GM19467 (cell line): ENCODE results near the gene EYS.

ENCODE experiments used
- ATAC-seq: cut with Tn5 transposase; IDR thresholded peaks from one replicate; pipeline ENCODE4 v1.9.1; 2021; ENCODE audit warnings: mild to moderate bottlenecking, moderate library complexity; ENCODE audit not compliant: unreplicated experiment

The EYS gene

DNA sequence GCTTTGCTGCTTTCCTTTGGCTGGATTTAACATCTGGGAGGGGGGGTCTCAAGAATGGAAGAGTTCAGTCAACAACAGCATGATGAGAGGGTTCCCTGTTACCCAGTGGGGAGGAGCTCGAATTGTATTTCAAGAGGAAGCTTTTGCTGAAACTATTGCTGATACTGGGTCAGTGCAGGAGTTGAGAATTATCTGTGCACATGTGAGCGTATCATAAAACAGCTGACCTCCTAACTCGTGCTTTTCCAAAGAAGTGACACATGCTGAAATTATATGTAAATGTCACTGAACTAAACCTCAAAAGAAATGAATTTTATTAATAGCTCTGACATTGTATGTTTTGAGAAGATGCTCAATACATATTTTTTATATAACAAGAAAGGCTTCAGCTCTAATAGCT, 1975.1 kb downstream of the EYS start:
- ATAC-seq: no peak

DNA sequence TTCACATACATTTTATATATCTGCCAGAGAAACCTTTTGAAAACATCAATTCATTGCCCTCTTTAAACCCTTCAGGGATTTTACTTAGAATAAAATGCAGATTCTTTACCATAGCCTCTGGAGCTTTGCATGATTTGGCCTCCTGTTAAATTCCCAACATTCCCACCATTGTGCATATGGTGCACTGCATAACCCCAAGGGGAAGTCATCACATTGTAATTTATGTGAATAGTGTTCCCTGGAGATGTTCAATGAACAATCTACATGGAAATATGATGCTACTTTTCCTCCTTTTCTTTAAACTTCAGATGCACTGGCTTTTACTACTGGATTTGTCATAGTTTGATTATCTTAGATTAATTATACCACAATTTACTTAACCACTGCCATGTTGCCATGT, 1976.7 kb downstream of the EYS start:
- ATAC-seq: no peak

- ATAC-seq: no peak
These were observed 1982.3 kb downstream of the EYS start for GRCh38 chr6:63724721-63725120.

DNA sequence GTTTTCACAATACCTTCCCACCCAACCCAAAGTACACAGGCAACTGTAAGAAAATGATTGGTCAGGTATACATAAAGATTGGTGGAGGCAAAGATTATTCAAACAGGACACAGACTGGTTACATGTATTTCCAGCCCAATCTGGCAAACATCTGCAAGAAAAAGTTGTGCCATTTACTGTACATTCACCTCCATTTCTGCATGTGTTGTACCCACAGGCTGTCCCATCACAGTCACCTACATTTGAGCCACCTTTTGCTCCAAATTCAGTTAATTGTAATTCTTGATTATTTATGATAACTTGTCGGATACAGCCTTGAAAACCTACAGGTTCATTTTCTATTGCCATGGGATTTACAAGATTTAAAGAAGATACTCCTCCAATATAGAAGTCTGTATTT, 1985.8 kb downstream of the EYS start:
- no peak for ATAC-seq

GRCh38 chr6:63716169-63716568, 1990.9 kb downstream of the EYS start:
- no peak for ATAC-seq

DNA sequence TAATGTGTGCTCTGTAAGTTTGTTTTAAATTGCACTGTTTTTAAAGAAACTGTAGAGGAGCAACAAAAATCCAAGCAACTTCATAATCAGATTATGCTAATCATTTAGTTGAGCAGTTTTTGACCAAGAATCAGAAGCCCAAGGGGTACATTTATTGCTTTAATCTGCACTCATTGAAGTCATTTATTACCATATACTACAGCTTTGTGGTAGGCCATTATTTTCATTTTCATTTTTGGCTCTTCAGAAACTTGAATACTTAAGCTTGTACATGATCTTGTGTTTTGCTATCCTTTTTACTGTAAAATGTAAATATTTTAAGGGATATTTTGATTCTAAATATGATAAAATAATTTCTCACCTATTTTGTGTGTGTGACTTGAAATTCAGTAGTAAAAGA, 1992.9 kb downstream of the EYS start:
- ATAC-seq: no peak

DNA sequence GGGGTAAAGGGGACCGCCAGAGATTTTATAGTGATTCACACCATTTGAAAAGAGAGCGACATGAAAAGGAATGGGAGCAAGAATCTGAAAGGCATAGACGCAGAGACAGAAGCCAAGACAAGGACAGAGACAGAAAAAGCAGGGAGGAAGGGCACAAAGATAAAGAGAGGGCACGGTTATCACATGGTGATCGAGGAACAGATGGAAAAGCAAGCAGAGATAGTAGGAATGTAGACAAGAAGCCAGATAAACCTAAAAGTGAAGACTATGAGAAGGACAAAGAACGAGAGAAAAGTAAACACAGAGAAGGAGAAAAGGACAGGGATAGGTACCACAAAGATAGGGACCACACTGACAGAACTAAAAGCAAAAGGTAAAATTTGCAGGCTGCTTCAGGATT, 1993.7 kb downstream of the EYS start:
- ATAC-seq: no peak

- ATAC-seq: no peak
These were observed 1997.9 kb downstream of the EYS start for GRCh38 chr6:63709148-63709547.

DNA sequence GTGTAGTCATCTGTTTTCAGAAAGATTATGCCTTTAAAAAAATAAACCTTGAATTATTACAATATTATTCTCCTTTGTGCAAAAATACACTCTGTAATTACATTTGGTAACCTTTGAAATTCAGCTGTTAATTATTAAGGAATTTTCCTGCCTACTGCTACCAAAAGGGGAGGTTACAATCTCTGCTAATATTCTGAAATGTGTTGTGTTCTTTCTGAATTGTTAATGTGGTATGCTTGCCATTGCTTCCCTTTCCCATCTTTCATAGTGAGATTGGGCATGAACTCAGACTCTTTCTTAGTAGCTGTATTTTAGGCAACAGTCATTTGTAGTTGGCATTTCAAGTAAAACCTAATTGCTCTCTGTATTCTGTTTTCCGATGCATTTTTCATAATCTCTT, 1998.4 kb downstream of the EYS start:
- ATAC-seq: no peak

DNA sequence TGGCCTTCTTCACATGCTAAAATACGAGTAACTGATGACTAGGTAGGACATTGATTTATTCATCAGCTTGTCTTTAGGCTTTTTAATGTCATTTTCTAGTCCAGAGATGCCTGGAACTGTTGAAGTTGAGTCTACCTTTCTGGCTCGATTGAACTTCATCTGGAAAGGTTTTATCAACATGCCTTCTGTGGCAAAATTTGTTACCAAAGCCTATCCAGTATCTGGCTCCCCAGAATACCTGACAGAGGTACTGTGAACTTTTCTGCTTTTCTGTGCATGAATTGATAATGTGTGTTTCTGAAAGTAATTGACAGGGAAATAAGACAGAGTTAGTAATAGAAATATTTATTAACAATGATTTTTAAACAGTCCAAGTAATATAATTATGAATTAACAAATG, 2000.4 kb downstream of the EYS start:
- ATAC-seq: no peak

DNA sequence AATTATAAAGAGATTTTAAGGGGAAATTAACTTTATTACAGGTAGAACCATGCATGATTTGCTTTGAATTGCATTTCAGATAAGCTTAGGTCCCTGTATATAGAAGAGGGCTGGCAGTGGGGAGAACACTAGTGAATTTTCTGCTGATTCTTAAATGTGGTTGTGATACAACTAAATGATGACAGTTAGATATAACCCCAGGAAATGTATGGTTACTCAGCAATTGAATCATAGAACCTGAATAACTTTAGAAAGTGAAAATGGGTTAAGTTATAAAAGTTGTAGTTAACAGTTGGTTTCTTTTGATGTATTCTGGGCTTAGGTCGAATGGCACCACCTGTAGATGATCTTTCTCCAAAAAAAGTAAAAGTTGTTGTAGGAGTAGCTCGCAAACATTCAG, 2001.3 kb downstream of the EYS start:
- ATAC-seq: no peak

GRCh38 chr6:63690221-63690620, 2016.8 kb downstream of the EYS start:
- no peak for ATAC-seq

DNA sequence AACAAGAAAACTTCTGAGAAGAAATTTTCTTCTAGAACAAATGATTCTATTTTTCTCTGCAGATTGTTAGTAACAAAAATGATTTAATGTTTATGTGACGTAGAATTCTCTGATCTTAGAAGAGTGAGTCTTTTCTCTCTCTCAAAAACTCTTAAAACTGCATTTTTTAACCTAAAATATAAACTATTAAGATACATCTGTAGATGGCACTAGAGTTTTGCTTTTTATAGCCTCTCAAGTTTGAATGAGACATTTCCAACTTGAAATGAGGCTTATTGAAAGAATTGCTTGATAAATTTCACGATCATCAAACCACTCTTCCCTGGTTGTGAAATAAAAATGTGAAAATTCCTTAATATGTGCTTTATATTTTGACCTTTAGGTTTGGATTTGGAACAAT, 2017.6 kb downstream of the EYS start:
- ATAC-seq: no peak

DNA sequence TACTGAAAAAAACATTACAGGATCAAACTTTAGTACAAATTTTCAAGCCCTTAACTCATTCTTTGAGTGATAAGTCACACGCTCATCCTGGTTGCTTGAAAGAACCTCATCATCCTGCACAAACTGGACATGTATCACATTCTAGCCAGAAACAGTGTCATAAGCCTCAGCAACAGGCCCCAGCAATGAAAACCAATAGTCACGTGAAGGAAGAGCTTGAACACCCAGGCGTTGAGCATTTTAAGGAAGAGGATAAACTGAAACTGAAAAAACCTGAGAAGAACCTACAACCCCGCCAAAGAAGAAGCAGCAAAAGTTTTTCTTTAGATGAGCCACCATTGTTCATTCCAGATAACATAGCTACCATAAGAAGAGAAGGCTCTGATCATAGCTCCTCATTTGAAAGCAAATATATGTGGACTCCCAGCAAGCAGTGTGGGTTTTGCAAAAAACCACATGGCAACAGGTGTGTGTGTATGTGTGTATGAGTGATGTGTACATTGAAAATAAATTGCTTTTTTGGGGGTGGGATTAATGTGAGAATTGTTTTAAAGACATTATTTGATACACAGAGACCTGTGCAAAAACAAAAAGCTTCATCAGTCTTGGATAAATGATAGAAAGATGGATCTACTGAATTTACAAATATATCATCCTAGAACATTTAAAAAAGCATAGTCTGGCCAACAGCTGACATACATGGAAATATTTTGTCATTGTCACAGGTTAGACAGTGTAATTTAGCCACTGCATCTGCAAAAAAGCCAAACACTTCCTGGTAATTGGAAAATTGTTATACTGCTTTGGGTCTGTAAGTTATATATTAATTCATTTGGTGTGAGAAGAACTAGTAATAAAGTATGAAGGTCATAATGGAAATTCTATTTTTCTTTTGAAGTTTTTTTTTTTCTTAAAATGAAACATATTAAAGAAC, 2021.3 kb downstream of the EYS start:
- peak; percentile 85 for ATAC-seq

GRCh38 chr6:63683071-63683603, 2023.9 kb downstream of the EYS start:
- no peak for ATAC-seq

DNA sequence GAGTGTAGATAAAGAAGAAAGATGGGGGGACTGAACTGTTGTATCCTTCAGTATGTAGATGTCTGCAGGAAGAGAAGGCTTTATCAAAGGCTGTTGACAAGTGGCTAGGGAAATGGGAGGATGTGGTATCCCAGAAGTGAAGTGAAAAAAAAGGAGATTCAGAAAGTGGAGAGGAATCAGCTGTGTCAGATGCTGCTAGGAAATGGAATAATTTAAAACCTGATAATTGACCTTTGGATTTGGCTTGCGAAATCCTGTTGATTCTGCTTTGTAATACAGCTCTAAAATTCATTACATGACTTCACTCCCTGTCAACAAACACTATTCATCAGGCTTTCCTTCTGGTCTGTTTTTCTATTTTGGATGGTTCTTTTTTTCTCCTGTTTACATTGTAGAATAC, 2029.7 kb downstream of the EYS start:
- ATAC-seq: no peak

DNA sequence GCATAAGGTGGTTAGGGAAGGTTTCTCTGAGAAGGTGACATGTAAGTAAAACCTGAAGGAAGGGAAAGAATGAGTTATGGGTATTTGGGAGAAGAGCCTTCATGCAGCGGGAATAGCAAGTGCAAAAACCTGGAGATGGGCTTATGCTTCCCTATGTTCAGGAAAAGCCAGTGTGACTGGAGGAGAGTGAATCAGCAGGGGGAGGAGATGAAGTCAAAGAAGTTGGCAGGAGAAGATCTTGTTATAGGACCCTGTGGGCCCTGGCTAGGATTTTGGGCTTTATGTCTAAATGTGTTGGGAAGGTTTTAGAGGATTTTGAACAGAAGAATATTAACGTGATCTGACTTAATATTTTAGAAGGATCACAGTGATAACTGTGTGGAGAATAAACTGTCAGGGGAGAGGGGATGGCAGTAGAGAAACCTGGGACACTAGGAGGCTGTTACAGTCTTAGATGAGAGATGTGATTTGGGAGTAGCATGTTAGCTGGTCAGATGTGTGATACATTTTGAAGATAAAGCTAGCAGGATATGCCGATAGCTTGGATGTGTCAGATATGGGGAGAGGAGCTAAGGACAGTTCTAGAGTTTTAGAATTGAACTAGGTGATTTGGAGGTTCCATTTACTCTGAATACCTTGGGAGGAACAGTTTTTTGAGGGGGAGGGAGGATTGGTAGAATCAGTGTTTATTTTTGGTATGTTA, 2030.5 kb downstream of the EYS start:
- no peak for ATAC-seq

GRCh38 chr6:63675138-63675537, 2031.9 kb downstream of the EYS start:
- ATAC-seq: no peak

DNA sequence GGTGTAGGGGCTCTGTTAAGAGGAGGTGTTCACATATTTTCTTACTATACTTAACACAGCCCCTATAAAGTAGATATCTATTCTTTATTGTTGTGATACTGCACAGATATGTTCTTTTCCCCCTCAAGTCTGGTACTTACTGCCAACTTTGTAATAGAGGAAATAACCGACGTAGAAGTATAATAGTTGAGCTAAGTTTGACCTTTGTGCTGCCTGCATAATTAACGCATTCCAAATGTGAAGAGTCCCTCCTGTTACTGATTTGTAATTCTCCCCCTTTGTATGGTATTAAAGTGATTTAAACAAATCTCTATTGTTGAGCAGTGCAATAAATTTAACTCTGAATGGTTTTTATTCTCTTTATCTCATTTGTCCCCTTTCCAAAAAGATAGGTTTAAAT, 2032.4 kb downstream of the EYS start:
- ATAC-seq: no peak

GRCh38 chr6:63673692-63674091, 2033.3 kb downstream of the EYS start:
- ATAC-seq: no peak

DNA sequence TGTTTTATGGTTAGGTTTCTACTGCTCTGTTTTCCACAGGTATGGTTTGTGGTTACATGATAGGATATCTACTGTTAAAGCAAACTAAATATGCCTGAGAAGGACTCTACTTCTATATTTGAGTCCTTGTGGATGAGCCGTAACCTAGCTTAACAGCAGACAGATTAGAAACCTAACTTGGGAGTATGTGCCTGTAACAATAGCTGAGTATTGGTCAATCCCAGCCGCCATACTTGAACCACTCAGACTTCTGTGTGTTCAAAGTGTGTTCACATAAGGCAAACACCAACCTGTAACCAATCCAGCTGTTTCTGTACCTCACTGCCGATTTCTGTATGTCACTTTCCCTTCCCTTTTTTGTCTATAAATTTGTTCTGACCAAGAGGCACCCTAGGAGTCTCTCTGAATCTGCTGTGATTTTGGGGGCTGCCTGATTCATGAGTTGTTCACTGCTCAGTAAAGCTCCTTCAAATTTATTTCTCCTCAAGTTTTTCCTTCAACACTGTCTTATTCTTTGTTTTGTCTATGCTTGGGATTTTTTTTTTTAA, 2034.4 kb downstream of the EYS start:
- no peak for ATAC-seq
